Middle frontal gyrus (tissue), 1 donor: ENCODE measurements around the gene LCN10.

Source experiments
- DNase-seq: peaks from one replicate; pipeline ENCODE4 v3.0.0-alpha.2; 2015; ENCODE audit warnings: low spot score; ENCODE audit errors: extremely low spot score

Gene LCN10

GRCh38 chr9:136690104-136690805, 52.5 kb downstream of the LCN10 start:
- DNase-seq = no peak

- DNase-seq = no peak
Observed at GRCh38 chr9:136689108-136689460, 53.7 kb downstream of the LCN10 start.

- no peak for DNase-seq
Observed at GRCh38 chr9:136688274-136689107, 54.2 kb downstream of the LCN10 start.
